Mesenchymal stem cell (in vitro differentiated cells and primary cell): ENCODE measurements around the gene ADCK2.

Source experiments
- DNase-seq: peaks from one replicate; pipeline ENCODE4 v3.0.0-alpha.2; 2013
- H2AFZ ChIP-seq: one replicate; pipeline ENCODE4 v1.6.1; 2013; ENCODE audit warnings: low read depth, mild to moderate bottlenecking, control low read depth, inconsistent platforms, low read length, moderate library complexity
- H2AK5ac ChIP-seq: 2 replicates; pipeline ENCODE4 v1.6.1; 2013; ENCODE audit warnings: low read length, moderate library complexity, mild to moderate bottlenecking, inconsistent platforms; ENCODE audit not compliant: severe bottlenecking
- H2BK120ac ChIP-seq: one replicate; pipeline ENCODE4 v1.6.1; 2013; ENCODE audit warnings: low read depth, mild to moderate bottlenecking, inconsistent platforms, low read length, moderate library complexity
- H2BK12ac ChIP-seq, 2 experiments: one replicate each; pipeline ENCODE4 v1.6.1; 2013; ENCODE audit warnings: inconsistent platforms in 2 of 2, low read length in 2 of 2, mild to moderate bottlenecking in 2 of 2, moderate library complexity in 2 of 2, control low read depth in 1 of 2
- H2BK15ac ChIP-seq: one replicate; pipeline ENCODE4 v1.6.1; 2013; ENCODE audit warnings: mild to moderate bottlenecking, low read depth, inconsistent platforms; ENCODE audit not compliant: poor library complexity, severe bottlenecking
- H2BK5ac ChIP-seq: 2 replicates; pipeline ENCODE4 v1.6.1; 2013; ENCODE audit warnings: low read depth, mild to moderate bottlenecking, low read length, control low read depth, inconsistent platforms; ENCODE audit not compliant: poor library complexity, severe bottlenecking
- H3K14ac ChIP-seq, 2 experiments: one replicate each; pipeline ENCODE4 v1.6.1; 2013; ENCODE audit warnings: inconsistent platforms in 2 of 2, low read length in 2 of 2, control low read depth in 1 of 2, mild to moderate bottlenecking in 1 of 2, moderate library complexity in 1 of 2
- H3K18ac ChIP-seq, 2 experiments: one replicate each; pipeline ENCODE4 v1.6.1; 2013; ENCODE audit warnings: inconsistent platforms in 2 of 2, low read length in 2 of 2, control low read depth in 1 of 2, low read depth in 1 of 2, mild to moderate bottlenecking in 1 of 2
- H3K23ac ChIP-seq, 2 experiments: one replicate each; pipeline ENCODE4 v1.6.1; 2013; ENCODE audit warnings: inconsistent platforms in 2 of 2, low read length in 2 of 2, mild to moderate bottlenecking in 2 of 2, moderate library complexity in 2 of 2, control low read depth in 1 of 2
- H3K27ac ChIP-seq: 2 replicates; pipeline ENCODE4 v1.5.1; 2013; ENCODE audit warnings: mild to moderate bottlenecking, moderate library complexity, low read length, control low read depth, inconsistent platforms; ENCODE audit not compliant: poor library complexity, severe bottlenecking
- H3K27me3 ChIP-seq, 2 experiments: 2 replicates each; pipeline versions ENCODE4 v1.6.1 to v1.7.0; 2013; ENCODE audit warnings: low read length in 2 of 2, mild to moderate bottlenecking in 2 of 2, moderate library complexity in 2 of 2, control low read depth in 1 of 2, inconsistent platforms in 1 of 2; ENCODE audit not compliant: control insufficient read depth in 1 of 2, insufficient read depth in 1 of 2
- H3K36me3 ChIP-seq, 2 experiments: 2 replicates each; pipeline versions ENCODE4 v1.6.1 to v1.7.0; 2013; ENCODE audit warnings: low read length in 2 of 2, control low read depth in 1 of 2, inconsistent platforms in 1 of 2, low read depth in 1 of 2, mild to moderate bottlenecking in 1 of 2; ENCODE audit not compliant: insufficient read depth in 2 of 2, control insufficient read depth in 1 of 2
- H3K4ac ChIP-seq, 2 experiments: one replicate each; pipeline ENCODE4 v1.6.1; 2013; ENCODE audit warnings: inconsistent platforms in 2 of 2, low read length in 2 of 2, mild to moderate bottlenecking in 2 of 2, moderate library complexity in 2 of 2, control low read depth in 1 of 2, low read depth in 1 of 2
- H3K4me1 ChIP-seq: 2 replicates; pipeline ENCODE4 v1.6.1; 2013; ENCODE audit warnings: low read depth, low read length, control low read depth; ENCODE audit not compliant: control insufficient read depth, insufficient read depth
- H3K4me2 ChIP-seq: 2 replicates; pipeline ENCODE4 v1.6.1; 2013; ENCODE audit warnings: low read length, mild to moderate bottlenecking, inconsistent platforms; ENCODE audit not compliant: poor library complexity, severe bottlenecking
- H3K4me3 ChIP-seq, 2 experiments: 2 replicates each; pipeline versions ENCODE4 v1.5.1 to v1.7.0; 2013; ENCODE audit warnings: low read length in 2 of 2, mild to moderate bottlenecking in 2 of 2, control low read depth in 1 of 2, low read depth in 1 of 2; ENCODE audit not compliant: insufficient read depth in 1 of 2
- H3K79me1 ChIP-seq: replicated peaks from 2 replicates; pipeline ENCODE4 v1.6.1; 2013; ENCODE audit warnings: mild to moderate bottlenecking, control low read depth, low read length, inconsistent platforms; ENCODE audit not compliant: poor library complexity, severe bottlenecking
- H3K9ac ChIP-seq: 2 replicates; pipeline ENCODE4 v1.7.0; 2013; ENCODE audit warnings: mild to moderate bottlenecking, low read length, moderate library complexity
- H3K9me3 ChIP-seq: 2 replicates; pipeline ENCODE4 v1.7.0; 2013; ENCODE audit warnings: mild to moderate bottlenecking, low read length; ENCODE audit not compliant: control insufficient read depth
- H4K8ac ChIP-seq: one replicate; pipeline ENCODE4 v1.6.1; 2013; ENCODE audit warnings: inconsistent platforms, mild to moderate bottlenecking, low read length, moderate library complexity
- H4K91ac ChIP-seq: one replicate; pipeline ENCODE4 v1.6.1; 2013; ENCODE audit warnings: mild to moderate bottlenecking, low read length, inconsistent platforms
- WGBS: methylation state at CpG from one replicate; pipeline ENCODE4 v1.1.7; 2013; ENCODE audit warnings: mixed read lengths; 5-methylcytosine and 5-hydroxymethylcytosine counted together

The ADCK2 gene

DNA sequence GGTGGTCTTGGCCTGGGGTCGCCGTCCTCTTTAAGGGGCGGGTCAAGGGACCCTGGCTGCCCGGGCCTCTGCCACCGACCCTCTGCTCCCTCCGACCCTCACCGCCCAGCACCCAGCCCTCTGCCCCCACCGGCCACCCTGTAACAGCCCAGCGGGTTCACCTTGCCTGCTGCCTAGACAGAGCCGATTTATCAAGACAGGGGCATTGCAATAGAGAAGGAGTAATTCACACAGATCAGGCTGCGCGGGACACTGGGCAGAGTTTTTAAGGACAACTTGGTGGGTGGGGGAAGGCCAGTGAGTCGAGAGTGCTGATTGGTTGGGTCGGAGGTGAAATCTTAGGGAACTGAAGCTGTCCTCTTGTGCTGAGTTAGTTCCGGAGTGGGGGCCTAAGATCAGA, 779 bp upstream of the ADCK2 start:
- H2BK120ac ChIP-seq: no peak overlapping the region
- H3K4ac ChIP-seq: no peak overlapping the region
- no peak overlapping the region for H3K27ac ChIP-seq
- no peak for DNase-seq
- H2AFZ ChIP-seq: no peak overlapping the region
- no peak overlapping the region for H3K9ac ChIP-seq
- no peak overlapping the region for H2AK5ac ChIP-seq
- H3K4me1 ChIP-seq: peaks cover 17% of the 10 kb centered on the region
- no peak overlapping the region for H2BK5ac ChIP-seq
- H3K4me3 ChIP-seq: peak overlapping the region in 1 of 2 experiments; percentile 63
- H3K23ac ChIP-seq: no peak overlapping the region
- no peak overlapping the region for H4K91ac ChIP-seq
- H2BK12ac ChIP-seq: no peak overlapping the region
- H3K27me3 ChIP-seq: no peaks in the 10 kb centered on the region
- H3K79me1 ChIP-seq: peaks cover 3% of the 10 kb centered on the region
- H3K4me2 ChIP-seq: no peak overlapping the region
- peaks cover 0 to 9% of the 10 kb centered on the region in 2 experiments for H3K36me3 ChIP-seq
- no peaks in the 10 kb centered on the region for H3K9me3 ChIP-seq
- WGBS: 84% methylated on average over 15 of the region's 15 CpGs
- no peak overlapping the region for H4K8ac ChIP-seq
- no peak overlapping the region for H3K14ac ChIP-seq
- H3K18ac ChIP-seq: no peak overlapping the region
- H2BK15ac ChIP-seq: no peak overlapping the region

- Histone ChIP-seq H2BK15ac (no peak overlapping the region), H2BK5ac (no peak overlapping the region), H3K4ac (peak overlapping the region in 1 of 2 experiments; percentile 81), H2AFZ (peak overlapping the region; percentile 94), H4K91ac (no peak overlapping the region), H3K9ac (peak overlapping the region; percentile 86), H4K8ac (peak overlapping the region; percentile 24), H3K4me1 (peaks cover 17% of the 10 kb centered on the region), H2BK12ac (peak overlapping the region in 1 of 2 experiments; percentile 56), H3K79me1 (peaks cover 10% of the 10 kb centered on the region), H2BK120ac (peak overlapping the region; percentile 22), H3K36me3 (peaks cover 5 to 17% of the 10 kb centered on the region in 2 experiments), H3K4me3 (peak overlapping the region; percentile 80 to 89), H3K4me2 (peak overlapping the region; percentile 98), H2AK5ac (no peak overlapping the region), H3K23ac (peak overlapping the region in 1 of 2 experiments; percentile 84), H3K27ac (no peak overlapping the region), H3K27me3 (no peaks in the 10 kb centered on the region), H3K18ac (peak overlapping the region; percentile 40 to 85), H3K9me3 (no peaks in the 10 kb centered on the region), H3K14ac (peak overlapping the region in 1 of 2 experiments; percentile 90)
- no peak for DNase-seq
- WGBS: 2% methylated on average over 52 of the region's 72 CpGs
Observed at GRCh38 chr7:140673063-140673773, 473 bp downstream of the ADCK2 start.

- no peak overlapping the region for H3K18ac ChIP-seq
- H2BK120ac ChIP-seq: no peak overlapping the region
- peak overlapping the region; percentile 86 for H3K9ac ChIP-seq
- H3K79me1 ChIP-seq: peaks cover 11% of the 10 kb centered on the region
- no peak overlapping the region for H2AK5ac ChIP-seq
- peak overlapping the region; percentile 94 for H2AFZ ChIP-seq
- H3K4me3 ChIP-seq: peak overlapping the region; percentile 80 to 89
- H3K4me1 ChIP-seq: peaks cover 17% of the 10 kb centered on the region
- H3K23ac ChIP-seq: no peak overlapping the region
- no peaks in the 10 kb centered on the region for H3K27me3 ChIP-seq
- H3K4ac ChIP-seq: peak overlapping the region in 1 of 2 experiments; percentile 1
- no peak overlapping the region for H2BK15ac ChIP-seq
- no peak for DNase-seq
- H3K36me3 ChIP-seq: peaks cover 11 to 21% of the 10 kb centered on the region in 2 experiments
- no peaks in the 10 kb centered on the region for H3K9me3 ChIP-seq
- H2BK5ac ChIP-seq: no peak overlapping the region
- H3K14ac ChIP-seq: no peak overlapping the region
- no peak overlapping the region for H4K8ac ChIP-seq
- H4K91ac ChIP-seq: no peak overlapping the region
- H2BK12ac ChIP-seq: peak overlapping the region in 1 of 2 experiments; percentile 3
- peak overlapping the region; percentile 98 for H3K4me2 ChIP-seq
- no peak overlapping the region for H3K27ac ChIP-seq
- 56% methylated on average over 18 of the region's 18 CpGs for WGBS
Observed at GRCh38 chr7:140673774-140674155, 1.0 kb downstream of the ADCK2 start.

DNA sequence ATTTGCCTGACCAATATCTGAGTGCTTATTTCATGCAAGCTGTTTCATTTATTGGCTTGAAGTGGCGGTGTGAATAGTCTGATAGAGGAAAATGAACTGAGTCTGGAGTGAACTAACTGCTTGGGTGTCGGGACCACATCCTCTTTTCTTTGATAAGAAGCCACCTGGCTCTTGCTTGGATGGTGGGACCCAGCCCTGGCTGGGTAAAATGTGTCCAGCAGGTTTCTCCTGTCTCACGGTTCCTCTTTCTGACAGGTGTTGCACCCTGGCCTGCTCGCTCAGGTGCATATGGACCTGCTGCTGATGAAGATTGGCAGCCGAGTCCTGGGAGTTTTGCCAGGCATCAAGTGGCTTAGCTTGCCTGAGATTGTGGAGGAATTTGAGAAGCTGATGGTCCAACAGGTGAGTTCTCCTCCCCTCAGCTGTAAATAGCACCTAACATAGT, 1.6 kb downstream of the ADCK2 start:
- no peak for DNase-seq
- Histone ChIP-seq H3K4me2 (no peak overlapping the region), H3K27me3 (no peaks in the 10 kb centered on the region), H2BK12ac (peak overlapping the region in 1 of 2 experiments; percentile 32), H3K4me3 (peak overlapping the region in 1 of 2 experiments; percentile 89), H4K91ac (no peak overlapping the region), H3K23ac (no peak overlapping the region), H2AK5ac (no peak overlapping the region), H3K14ac (no peak overlapping the region), H3K4me1 (peaks cover 17% of the 10 kb centered on the region), H3K18ac (no peak overlapping the region), H3K79me1 (peaks cover 14% of the 10 kb centered on the region), H2AFZ (no peak overlapping the region), H2BK5ac (no peak overlapping the region), H4K8ac (no peak overlapping the region), H3K36me3 (peaks cover 17 to 27% of the 10 kb centered on the region in 2 experiments), H2BK15ac (no peak overlapping the region), H3K9ac (peak overlapping the region; percentile 86), H3K27ac (no peak overlapping the region), H3K4ac (no peak overlapping the region), H2BK120ac (no peak overlapping the region), H3K9me3 (no peaks in the 10 kb centered on the region)
- WGBS: 97% methylated on average over 5 of the region's 5 CpGs
